Caco-2 (cell line): ENCODE results near the gene PLSCR1. TPM values are rescaled to one million over a fixed set of nuclear protein-coding genes. Genes with fewer than 3 reads are reported as not detected.

Experiments used
- BruUV-seq: library from RNA; stranded (reverse); fragments of 400-500 nt; replicated peaks from 2 replicates; lab custom pipeline; 2021; lab: Mats Ljungman, UMichigan
- CTCF ChIA-PET: fragments of 300-600 bp; sonication (Branson Sonifier 250); formaldehyde crosslinking; loops from one replicate; lab custom pipeline; 2022; ENCODE audit warnings: antibody characterized with exemption; lab: Charles Lee
- POLR2A ChIA-PET: fragments of 300-600 bp; sonication (Branson Sonifier 250); formaldehyde crosslinking; loops from one replicate; lab custom pipeline; 2022; ENCODE audit warnings: antibody characterized with exemption; lab: Charles Lee
- DNase-seq, 2 experiments: peaks; one replicate each; pipeline versions ENCODE4 v3.0.0 to v3.0.0-alpha.2; 2020 to 2022
- H3K27me3 ChIP-seq: replicated peaks from 2 replicates; pipeline ENCODE4 v1.6.0; 2011; ENCODE audit warnings: low read length; ENCODE audit not compliant: control insufficient read depth, insufficient read depth
- H3K36me3 ChIP-seq: 2 replicates; pipeline ENCODE4 v1.5.1; 2011; ENCODE audit warnings: low read length; ENCODE audit not compliant: control insufficient read depth, insufficient read depth
- H3K4me1 ChIP-seq: fragments of 250-450 bp; sonication (Bioruptor Pico); 2 replicates; pipeline ENCODE4 v1.5.1; 2020; ENCODE audit warnings: mild to moderate bottlenecking
- H3K4me3 ChIP-seq: 2 replicates; pipeline ENCODE4 v1.5.1; 2011; ENCODE audit warnings: low read depth, mild to moderate bottlenecking, control low read depth, low read length
- H3K9me3 ChIP-seq: fragments of 250-450 bp; sonication (Bioruptor Pico); 2 replicates; pipeline ENCODE4 v1.5.1; 2020; ENCODE audit warnings: mild to moderate bottlenecking, moderate library complexity
- H3K27ac Mint-ChIP-seq: one replicate; pipeline ENCODE4 v1.8.0; 2022; ENCODE audit warnings: mixed read lengths; ENCODE audit not compliant: unreplicated experiment
- H3K27me3 Mint-ChIP-seq: one replicate; pipeline ENCODE4 v1.8.0; 2022; ENCODE audit warnings: mixed read lengths; ENCODE audit not compliant: insufficient read depth, unreplicated experiment
- H3K36me3 Mint-ChIP-seq: one replicate; pipeline ENCODE4 v1.8.0; 2022; ENCODE audit warnings: mild to moderate bottlenecking, mixed read lengths; ENCODE audit not compliant: insufficient read depth, unreplicated experiment
- H3K4me1 Mint-ChIP-seq: one replicate; pipeline ENCODE4 v1.8.0; 2022; ENCODE audit warnings: low read depth, mixed read lengths; ENCODE audit not compliant: unreplicated experiment
- H3K4me3 Mint-ChIP-seq: one replicate; pipeline ENCODE4 v1.8.0; 2022; ENCODE audit warnings: mild to moderate bottlenecking, moderate library complexity, mixed read lengths; ENCODE audit not compliant: unreplicated experiment
- H3K9me3 Mint-ChIP-seq: one replicate; pipeline ENCODE4 v1.8.0; 2022; ENCODE audit warnings: mixed read lengths; ENCODE audit not compliant: unreplicated experiment
- intact Hi-C: fragments of 100-400 bp; cut with micrococcal nuclease; formaldehyde crosslinking; loops from one replicate; pipeline ENCODE4 v1.10.0; 2022; ENCODE audit not compliant: unreplicated experiment
- total RNA-seq: library from RNA; stranded (reverse); gene quantifications from 2 replicates; pipeline ENCODE4 v1.2.3, GENCODE V29; 2022
- TF ChIP-seq, protein P1 (sequence below), 2 experiments: fragments of 200-600 bp in 1 of 2; IDR thresholded peaks; 1 replicate in 1 of 2; 2 replicates in 1 of 2; pipeline versions ENCODE4 v1.5.1 to v1.8.0; 2011 to 2022; ENCODE audit warnings: antibody characterized with exemption in 1 of 2, control low read depth in 1 of 2, inconsistent platforms in 1 of 2, low read depth in 1 of 2, low read length in 1 of 2, mild to moderate bottlenecking in 1 of 2, moderate library complexity in 1 of 2; ENCODE audit not compliant: insufficient read depth in 1 of 2, severe bottlenecking in 1 of 2, unreplicated experiment in 1 of 2

PLSCR1 gene
- total RNA-seq, 1 experiment from 2014 or later = 116 TPM

DNA sequence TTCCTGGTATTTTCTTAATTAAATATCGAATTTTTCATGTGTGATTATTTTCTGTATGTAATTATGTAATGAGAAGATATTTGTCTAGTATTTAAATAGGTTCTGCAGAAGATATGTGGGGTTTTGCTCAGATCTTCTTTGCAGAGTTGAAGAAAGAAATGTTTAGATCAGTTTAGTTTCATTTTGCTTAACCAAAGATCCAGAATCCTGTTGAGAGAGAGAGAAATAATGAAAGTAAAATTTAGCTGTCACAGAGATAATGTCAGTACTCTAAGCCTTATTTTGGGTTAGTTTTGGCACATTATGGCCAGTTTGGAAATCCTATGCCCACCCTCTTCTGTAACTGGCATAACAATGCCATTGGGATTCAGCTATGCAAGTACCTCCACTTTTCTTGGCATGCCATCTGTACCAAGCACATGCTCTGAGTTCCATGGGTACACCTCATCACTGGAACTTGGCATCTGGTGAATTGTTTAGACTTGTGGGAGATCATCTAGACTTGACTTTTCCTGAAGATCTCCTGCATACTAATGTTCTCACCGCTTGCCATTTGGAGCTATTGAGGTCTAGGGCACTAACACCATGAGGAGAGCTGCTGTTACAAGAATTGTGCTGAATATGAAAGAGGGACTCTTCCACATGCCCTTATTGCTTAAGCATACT lies 30.9 kb downstream of the PLSCR1 start:
- H3K27me3 ChIP-seq = no peaks in the 10 kb centered on the region
- no peaks in the 10 kb centered on the region for H3K9me3 Mint-ChIP-seq
- H3K4me3 ChIP-seq = no peak overlapping the region
- no peak overlapping the region for H3K4me3 Mint-ChIP-seq
- H3K36me3 ChIP-seq = no peaks in the 10 kb centered on the region
- no peak for DNase-seq
- H3K9me3 ChIP-seq = no peaks in the 10 kb centered on the region
- intact Hi-C loops = no loop called here
- TF ChIP-seq, protein P1, sequence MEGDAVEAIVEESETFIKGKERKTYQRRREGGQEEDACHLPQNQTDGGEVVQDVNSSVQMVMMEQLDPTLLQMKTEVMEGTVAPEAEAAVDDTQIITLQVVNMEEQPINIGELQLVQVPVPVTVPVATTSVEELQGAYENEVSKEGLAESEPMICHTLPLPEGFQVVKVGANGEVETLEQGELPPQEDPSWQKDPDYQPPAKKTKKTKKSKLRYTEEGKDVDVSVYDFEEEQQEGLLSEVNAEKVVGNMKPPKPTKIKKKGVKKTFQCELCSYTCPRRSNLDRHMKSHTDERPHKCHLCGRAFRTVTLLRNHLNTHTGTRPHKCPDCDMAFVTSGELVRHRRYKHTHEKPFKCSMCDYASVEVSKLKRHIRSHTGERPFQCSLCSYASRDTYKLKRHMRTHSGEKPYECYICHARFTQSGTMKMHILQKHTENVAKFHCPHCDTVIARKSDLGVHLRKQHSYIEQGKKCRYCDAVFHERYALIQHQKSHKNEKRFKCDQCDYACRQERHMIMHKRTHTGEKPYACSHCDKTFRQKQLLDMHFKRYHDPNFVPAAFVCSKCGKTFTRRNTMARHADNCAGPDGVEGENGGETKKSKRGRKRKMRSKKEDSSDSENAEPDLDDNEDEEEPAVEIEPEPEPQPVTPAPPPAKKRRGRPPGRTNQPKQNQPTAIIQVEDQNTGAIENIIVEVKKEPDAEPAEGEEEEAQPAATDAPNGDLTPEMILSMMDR (IDR thresholded peaks at IDR 0.05; ENCODE audit: insufficient read depth in 1 of 2, low read depth in 1 of 2, low read length in 1 of 2, severe bottlenecking in 1 of 2, unreplicated experiment in 1 of 2) = no peak
- no peak overlapping the region for H3K27ac Mint-ChIP-seq
- CTCF ChIA-PET = no interaction called here
- BruUV-seq = no TSS peak
- H3K4me1 Mint-ChIP-seq = peaks cover 14% of the 10 kb centered on the region
- peaks cover 23% of the 10 kb centered on the region for H3K4me1 ChIP-seq
- no peaks in the 10 kb centered on the region for H3K27me3 Mint-ChIP-seq
- POLR2A ChIA-PET = no interaction called here
- no peaks in the 10 kb centered on the region for H3K36me3 Mint-ChIP-seq

DNA sequence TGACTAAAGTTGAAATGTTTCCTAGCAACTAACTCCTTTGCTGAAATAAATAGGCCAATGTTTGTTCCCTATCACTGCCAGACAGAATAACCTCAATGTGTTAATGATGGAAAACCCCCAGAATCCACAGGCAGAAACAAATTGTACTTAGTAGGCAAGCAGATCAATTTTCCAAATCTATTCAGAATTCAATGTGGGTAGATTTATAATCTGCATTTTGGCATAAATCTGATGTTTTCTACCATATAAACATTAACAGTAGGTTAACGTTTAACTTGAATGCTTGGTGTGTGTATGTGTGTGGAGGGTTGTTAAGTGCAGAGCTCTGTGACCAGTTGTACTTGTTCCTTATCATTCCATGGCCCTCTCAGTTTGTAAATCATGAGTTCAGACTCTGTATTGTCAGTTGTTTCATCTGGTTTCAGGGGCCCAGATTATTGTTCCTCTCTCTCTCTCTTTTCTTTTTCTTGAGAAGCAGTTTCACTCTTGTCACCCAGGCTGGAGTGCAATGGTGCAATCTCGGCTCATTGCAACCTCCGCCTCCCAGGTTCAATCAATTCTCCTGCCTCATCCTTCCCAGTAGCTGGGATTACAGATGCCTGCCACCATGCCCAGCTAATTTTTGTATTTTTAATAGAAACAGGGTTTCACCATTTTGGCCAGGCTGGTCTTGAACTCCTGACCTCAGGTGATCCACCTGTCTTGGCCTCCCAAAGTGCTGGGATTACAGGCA lies 32.8 kb downstream of the PLSCR1 start:
- Histone ChIP-seq H3K36me3 (no peaks in the 10 kb centered on the region), H3K4me1 (peaks cover 24% of the 10 kb centered on the region), H3K27me3 (no peaks in the 10 kb centered on the region), H3K9me3 (no peaks in the 10 kb centered on the region), H3K4me3 (no peak overlapping the region)
- Mint-ChIP-seq H3K4me1 (peaks cover 8% of the 10 kb centered on the region), H3K36me3 (no peaks in the 10 kb centered on the region), H3K4me3 (peak overlapping the region; percentile 29), H3K27ac (no peak overlapping the region), H3K27me3 (no peaks in the 10 kb centered on the region), H3K9me3 (no peaks in the 10 kb centered on the region)
- intact Hi-C loops = no loop called here
- ChIA-PET POLR2A (no interaction called here), CTCF (no interaction called here)
- TF ChIP-seq, protein P1 (IDR thresholded peaks at IDR 0.05; ENCODE audit: insufficient read depth in 1 of 2, low read depth in 1 of 2, low read length in 1 of 2, severe bottlenecking in 1 of 2, unreplicated experiment in 1 of 2) = no peak
- DNase-seq = peak in 1 of 2 experiments; percentile 32
- BruUV-seq = no TSS peak

DNA sequence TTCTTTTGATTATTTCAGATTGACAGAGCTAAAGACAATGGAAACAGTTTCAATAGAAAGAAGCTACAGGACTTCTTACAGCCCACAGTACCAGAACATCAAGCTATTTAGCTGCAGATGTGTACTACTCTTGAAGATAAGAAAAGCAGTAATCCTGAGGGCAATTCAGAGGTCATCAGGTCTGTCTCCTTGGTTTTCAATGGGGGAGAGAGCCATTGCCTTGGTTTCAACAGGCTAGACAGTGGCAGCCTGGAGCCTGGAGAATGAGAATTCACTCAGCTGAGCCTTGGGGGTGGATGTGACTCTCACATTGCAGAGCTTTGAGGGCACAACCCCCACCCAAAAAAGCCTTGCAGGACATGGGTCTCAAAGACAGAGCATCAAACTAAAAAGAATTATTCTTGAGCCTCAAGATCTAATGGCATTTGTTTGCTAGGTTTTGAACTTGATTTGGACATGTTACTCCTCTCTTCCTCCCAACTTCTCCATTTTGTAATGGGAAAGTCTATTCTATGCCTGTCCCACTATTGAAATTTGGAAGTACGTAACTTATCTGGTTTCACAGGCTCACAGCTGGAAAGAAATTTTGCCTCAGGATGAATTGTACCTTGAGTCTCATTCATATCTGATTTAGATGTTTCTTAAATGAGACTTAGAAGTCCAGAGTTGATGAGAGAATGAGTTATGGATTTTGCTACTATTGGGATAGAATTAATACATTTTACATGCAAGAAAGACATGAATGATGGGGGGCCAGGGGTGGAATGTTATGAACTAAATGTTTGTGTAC lies 36.9 kb downstream of the PLSCR1 start:
- intact Hi-C loops = no loop called here

More for the DNA sequence above, 36.9 kb downstream of the PLSCR1 start:
- ChIA-PET POLR2A (no interaction called here), CTCF (no interaction called here)
- Mint-ChIP-seq H3K27ac (no peak overlapping the region), H3K9me3 (no peaks in the 10 kb centered on the region), H3K36me3 (no peaks in the 10 kb centered on the region), H3K4me1 (peaks cover 25% of the 10 kb centered on the region), H3K4me3 (no peak overlapping the region), H3K27me3 (no peaks in the 10 kb centered on the region)
- peaks cover 42% of the 10 kb centered on the region for H3K4me1 ChIP-seq
- H3K4me3 ChIP-seq = no peak overlapping the region
- no peaks in the 10 kb centered on the region for H3K36me3 ChIP-seq
- DNase-seq = no peak
- no TSS peak for BruUV-seq
- no peaks in the 10 kb centered on the region for H3K9me3 ChIP-seq
- H3K27me3 ChIP-seq = no peaks in the 10 kb centered on the region
- TF ChIP-seq, protein P1 (IDR thresholded peaks at IDR 0.05; ENCODE audit: insufficient read depth in 1 of 2, low read depth in 1 of 2, low read length in 1 of 2, severe bottlenecking in 1 of 2, unreplicated experiment in 1 of 2) = no peak
